ENCODE results near the gene FAM98B. TPM values are rescaled to one million over a fixed set of nuclear protein-coding genes. Genes with fewer than 3 reads are reported as not detected.

Gene FAM98B
- total and polyA plus RNA-seq, 10 of the 15 experiments (the other 5 are each of a cell fraction or from before 2014, with no cell fraction given) = 1.3 to 36.7 (median 10.9) TPM

DNA sequence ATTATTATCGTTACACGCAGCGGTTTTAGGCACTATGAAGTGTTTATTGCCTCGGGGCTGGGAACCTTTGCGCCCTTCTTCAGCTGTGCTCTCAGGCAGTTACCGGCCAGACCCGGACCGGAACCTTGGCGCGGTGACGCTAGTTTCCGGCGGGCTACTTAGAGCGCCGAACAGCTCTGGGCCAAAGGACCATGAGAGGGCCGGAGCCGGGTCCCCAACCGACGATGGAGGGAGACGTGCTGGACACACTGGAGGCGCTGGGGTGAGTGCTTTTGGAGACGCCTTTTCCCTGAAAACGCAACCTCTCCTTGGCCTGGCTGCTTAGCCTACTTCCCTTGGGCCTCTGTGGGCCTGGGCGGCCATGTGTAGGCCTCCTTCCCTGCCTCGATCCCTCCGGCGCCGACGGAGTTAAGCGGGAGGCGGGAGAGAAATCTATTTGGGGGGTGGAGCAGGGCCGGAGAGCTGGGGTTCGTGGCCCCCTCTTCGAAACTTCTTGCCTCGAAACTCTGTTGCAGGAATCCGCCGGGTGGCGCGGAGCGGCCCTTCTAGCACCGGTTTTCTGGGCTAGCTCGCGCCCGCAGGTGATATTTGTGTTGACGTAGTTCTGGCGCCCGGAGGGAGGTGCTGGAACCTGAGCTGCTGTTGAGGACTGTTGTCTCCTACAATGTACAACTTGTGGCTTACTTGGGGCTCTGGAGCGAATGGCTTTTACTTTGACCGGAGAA is at the start of gene FAM98B (continued):
- TF ChIP-seq ZNF384 (IDR thresholded peaks at IDR 0.05; ENCODE audit: borderline replicate concordance, low read depth, low read length) (no peak), RAD51 (IDR thresholded peaks at IDR 0.05) (no peak), MEF2A (IDR thresholded peaks at IDR 0.05; ENCODE audit: insufficient read depth, low read depth, low read length) (no peak), SMAD5 (IDR thresholded peaks at IDR 0.05; ENCODE audit: low read depth) (peak; percentile 79), KAT2A (conservative IDR thresholded peaks at IDR 0.05; ENCODE audit: control insufficient read depth, low read depth, low read length) (no peak), RELB (IDR thresholded peaks at IDR 0.05; ENCODE audit: low read depth) (peak; percentile 97), ZNF24 (IDR thresholded peaks at IDR 0.05) (peak; percentile 82), NFXL1 (IDR thresholded peaks at IDR 0.05; ENCODE audit: borderline replicate concordance) (no peak), JUND (IDR thresholded peaks at IDR 0.05; ENCODE audit: low read depth, low read length) (no peak), RBBP5 (conservative IDR thresholded peaks at IDR 0.05) (0 out of 2 replicates have a peak, but pooled peaks have one; percentile 34), BCL3 (IDR thresholded peaks at IDR 0.05; ENCODE audit: borderline replicate concordance, insufficient read depth, low read depth, low read length, poor library complexity, severe bottlenecking) (no peak), PAX5 (IDR thresholded peaks at IDR 0.05; ENCODE audit: borderline replicate concordance, low read depth, low read length) (peak; percentile 40; the same call in 1 of the 2 replicates)
- TF ChIP-seq, protein P1, sequence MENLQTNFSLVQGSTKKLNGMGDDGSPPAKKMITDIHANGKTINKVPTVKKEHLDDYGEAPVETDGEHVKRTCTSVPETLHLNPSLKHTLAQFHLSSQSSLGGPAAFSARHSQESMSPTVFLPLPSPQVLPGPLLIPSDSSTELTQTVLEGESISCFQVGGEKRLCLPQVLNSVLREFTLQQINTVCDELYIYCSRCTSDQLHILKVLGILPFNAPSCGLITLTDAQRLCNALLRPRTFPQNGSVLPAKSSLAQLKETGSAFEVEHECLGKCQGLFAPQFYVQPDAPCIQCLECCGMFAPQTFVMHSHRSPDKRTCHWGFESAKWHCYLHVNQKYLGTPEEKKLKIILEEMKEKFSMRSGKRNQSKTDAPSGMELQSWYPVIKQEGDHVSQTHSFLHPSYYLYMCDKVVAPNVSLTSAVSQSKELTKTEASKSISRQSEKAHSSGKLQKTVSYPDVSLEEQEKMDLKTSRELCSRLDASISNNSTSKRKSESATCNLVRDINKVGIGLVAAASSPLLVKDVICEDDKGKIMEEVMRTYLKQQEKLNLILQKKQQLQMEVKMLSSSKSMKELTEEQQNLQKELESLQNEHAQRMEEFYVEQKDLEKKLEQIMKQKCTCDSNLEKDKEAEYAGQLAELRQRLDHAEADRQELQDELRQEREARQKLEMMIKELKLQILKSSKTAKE (IDR thresholded peaks at IDR 0.05; ENCODE audit: low read depth, poor library complexity, severe bottlenecking) = peak; percentile 53
- TF ChIP-seq, protein P2, sequence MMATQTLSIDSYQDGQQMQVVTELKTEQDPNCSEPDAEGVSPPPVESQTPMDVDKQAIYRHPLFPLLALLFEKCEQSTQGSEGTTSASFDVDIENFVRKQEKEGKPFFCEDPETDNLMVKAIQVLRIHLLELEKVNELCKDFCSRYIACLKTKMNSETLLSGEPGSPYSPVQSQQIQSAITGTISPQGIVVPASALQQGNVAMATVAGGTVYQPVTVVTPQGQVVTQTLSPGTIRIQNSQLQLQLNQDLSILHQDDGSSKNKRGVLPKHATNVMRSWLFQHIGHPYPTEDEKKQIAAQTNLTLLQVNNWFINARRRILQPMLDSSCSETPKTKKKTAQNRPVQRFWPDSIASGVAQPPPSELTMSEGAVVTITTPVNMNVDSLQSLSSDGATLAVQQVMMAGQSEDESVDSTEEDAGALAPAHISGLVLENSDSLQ (IDR thresholded peaks at IDR 0.05) = no peak
- TF ChIP-seq, protein P3, sequence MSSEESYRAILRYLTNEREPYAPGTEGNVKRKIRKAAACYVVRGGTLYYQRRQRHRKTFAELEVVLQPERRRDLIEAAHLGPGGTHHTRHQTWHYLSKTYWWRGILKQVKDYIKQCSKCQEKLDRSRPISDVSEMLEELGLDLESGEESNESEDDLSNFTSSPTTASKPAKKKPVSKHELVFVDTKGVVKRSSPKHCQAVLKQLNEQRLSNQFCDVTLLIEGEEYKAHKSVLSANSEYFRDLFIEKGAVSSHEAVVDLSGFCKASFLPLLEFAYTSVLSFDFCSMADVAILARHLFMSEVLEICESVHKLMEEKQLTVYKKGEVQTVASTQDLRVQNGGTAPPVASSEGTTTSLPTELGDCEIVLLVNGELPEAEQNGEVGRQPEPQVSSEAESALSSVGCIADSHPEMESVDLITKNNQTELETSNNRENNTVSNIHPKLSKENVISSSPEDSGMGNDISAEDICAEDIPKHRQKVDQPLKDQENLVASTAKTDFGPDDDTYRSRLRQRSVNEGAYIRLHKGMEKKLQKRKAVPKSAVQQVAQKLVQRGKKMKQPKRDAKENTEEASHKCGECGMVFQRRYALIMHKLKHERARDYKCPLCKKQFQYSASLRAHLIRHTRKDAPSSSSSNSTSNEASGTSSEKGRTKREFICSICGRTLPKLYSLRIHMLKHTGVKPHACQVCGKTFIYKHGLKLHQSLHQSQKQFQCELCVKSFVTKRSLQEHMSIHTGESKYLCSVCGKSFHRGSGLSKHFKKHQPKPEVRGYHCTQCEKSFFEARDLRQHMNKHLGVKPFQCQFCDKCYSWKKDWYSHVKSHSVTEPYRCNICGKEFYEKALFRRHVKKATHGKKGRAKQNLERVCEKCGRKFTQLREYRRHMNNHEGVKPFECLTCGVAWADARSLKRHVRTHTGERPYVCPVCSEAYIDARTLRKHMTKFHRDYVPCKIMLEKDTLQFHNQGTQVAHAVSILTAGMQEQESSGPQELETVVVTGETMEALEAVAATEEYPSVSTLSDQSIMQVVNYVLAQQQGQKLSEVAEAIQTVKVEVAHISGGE (CRISPR knock-in tag; IDR thresholded peaks at IDR 0.05) = peak; percentile 97

Measured in GM12878 (cell line).